OCI-LY7 (cell line): Measurements from ENCODE around the gene DPF3.

Source experiments
- EZH2phosphoT487 ChIP-seq: fragments of 200-600 bp; sonication (generic); IDR thresholded peaks from 2 replicates; pipeline ENCODE4 v1.6.1; 2018; ENCODE audit warnings: low read depth, borderline replicate concordance, mild to moderate bottlenecking, mixed run types, antibody characterized with exemption, low read length, moderate library complexity, mixed read lengths
- TF ChIP-seq, protein P1 (sequence below): fragments of 200-600 bp; sonication (generic); conservative IDR thresholded peaks from 2 replicates; pipeline ENCODE4 v1.5.1; 2014; ENCODE audit warnings: mild to moderate bottlenecking, antibody characterized with exemption, low read length, moderate library complexity, mixed read lengths

DNA sequence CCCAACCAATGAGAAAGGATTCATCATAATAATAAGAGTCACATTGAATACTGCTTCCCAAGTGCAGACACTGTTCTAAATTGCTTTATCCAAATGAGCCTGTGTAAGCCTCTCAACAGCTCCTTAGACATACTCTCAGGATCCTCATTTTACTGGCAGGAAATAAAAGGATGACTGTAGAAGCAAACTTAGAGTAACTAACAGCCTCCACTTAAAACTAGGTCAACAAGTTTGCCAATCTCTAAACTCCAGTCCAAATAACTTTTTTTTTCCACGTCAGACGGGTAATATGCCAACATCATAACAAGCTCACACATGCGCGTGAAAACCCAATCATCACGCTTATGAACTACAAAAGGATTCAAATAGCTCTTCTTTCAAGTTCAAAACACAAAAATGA is 15.3 kb upstream of the DPF3 start:
- TF ChIP-seq, protein P1, sequence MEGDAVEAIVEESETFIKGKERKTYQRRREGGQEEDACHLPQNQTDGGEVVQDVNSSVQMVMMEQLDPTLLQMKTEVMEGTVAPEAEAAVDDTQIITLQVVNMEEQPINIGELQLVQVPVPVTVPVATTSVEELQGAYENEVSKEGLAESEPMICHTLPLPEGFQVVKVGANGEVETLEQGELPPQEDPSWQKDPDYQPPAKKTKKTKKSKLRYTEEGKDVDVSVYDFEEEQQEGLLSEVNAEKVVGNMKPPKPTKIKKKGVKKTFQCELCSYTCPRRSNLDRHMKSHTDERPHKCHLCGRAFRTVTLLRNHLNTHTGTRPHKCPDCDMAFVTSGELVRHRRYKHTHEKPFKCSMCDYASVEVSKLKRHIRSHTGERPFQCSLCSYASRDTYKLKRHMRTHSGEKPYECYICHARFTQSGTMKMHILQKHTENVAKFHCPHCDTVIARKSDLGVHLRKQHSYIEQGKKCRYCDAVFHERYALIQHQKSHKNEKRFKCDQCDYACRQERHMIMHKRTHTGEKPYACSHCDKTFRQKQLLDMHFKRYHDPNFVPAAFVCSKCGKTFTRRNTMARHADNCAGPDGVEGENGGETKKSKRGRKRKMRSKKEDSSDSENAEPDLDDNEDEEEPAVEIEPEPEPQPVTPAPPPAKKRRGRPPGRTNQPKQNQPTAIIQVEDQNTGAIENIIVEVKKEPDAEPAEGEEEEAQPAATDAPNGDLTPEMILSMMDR: no peak
- no peak for TF ChIP-seq EZH2phosphoT487
